HFF-Myc (cell line): ENCODE results near the gene FKBP10.

Experiments used
- DNase-seq: peaks from one replicate; pipeline ENCODE4 v3.0.0-alpha.2; 2011; ENCODE audit warnings: low read depth; ENCODE audit errors: extremely low read depth
- H3K4me3 ChIP-seq: replicated peaks from 2 replicates; pipeline ENCODE4 v1.5.1; 2011; ENCODE audit warnings: low read depth, mild to moderate bottlenecking, control low read depth, low read length
- TF ChIP-seq, protein P1 (sequence below): IDR thresholded peaks from 2 replicates; pipeline ENCODE4 v1.5.1; 2012; ENCODE audit warnings: mild to moderate bottlenecking, low read depth, low read length, control low read depth; ENCODE audit errors: missing control alignments

FKBP10 gene

DNA sequence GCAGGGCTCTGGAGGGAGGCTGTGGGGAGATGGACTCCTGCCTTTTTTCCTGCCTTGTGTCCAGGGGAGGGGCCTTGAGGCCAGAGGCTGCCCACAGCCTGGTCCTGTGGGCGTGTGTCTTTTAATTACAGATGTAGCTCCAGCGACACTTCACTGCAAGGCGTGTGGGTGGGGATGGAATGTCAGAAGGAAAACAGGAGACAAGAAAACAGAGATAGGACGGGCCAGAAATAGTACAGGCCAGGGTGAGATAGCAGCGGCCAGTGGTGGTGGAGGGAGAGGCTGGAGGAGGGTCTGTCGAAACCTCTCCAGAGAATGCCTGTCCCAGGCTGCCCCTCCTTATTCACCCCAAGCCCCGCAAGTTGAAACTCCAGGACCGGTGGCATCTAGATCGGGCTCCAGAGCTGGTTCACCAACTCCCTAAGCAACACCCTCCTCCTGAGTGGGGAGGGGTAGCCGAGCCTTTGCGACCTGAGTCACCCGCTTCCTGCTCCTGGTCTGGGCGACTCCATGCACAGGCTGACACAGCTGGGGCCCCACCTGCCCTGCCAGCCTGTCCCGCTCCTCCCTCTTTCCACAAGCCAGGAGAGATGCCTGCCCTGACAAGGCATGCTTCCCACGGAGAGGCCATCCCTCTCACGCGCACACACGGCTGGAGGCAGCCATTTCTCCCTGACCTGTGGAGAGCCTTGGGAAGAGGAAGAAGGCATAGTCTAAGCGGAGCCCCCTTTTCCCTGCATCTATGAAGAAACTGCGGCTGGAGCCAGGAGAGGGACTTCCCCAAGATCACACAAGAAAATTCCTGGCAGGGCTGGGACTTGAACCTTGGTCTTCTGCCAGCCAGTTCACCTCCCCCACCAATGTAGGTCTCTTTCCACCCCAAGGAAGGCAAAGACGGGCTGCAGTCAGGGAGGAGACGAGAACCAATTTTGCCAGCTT is 19.7 kb upstream of the FKBP10 start:
- TF ChIP-seq, protein P1, sequence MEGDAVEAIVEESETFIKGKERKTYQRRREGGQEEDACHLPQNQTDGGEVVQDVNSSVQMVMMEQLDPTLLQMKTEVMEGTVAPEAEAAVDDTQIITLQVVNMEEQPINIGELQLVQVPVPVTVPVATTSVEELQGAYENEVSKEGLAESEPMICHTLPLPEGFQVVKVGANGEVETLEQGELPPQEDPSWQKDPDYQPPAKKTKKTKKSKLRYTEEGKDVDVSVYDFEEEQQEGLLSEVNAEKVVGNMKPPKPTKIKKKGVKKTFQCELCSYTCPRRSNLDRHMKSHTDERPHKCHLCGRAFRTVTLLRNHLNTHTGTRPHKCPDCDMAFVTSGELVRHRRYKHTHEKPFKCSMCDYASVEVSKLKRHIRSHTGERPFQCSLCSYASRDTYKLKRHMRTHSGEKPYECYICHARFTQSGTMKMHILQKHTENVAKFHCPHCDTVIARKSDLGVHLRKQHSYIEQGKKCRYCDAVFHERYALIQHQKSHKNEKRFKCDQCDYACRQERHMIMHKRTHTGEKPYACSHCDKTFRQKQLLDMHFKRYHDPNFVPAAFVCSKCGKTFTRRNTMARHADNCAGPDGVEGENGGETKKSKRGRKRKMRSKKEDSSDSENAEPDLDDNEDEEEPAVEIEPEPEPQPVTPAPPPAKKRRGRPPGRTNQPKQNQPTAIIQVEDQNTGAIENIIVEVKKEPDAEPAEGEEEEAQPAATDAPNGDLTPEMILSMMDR, result no peak
- no peak for DNase-seq
- H3K4me3 ChIP-seq, result no peak overlapping the region

DNA sequence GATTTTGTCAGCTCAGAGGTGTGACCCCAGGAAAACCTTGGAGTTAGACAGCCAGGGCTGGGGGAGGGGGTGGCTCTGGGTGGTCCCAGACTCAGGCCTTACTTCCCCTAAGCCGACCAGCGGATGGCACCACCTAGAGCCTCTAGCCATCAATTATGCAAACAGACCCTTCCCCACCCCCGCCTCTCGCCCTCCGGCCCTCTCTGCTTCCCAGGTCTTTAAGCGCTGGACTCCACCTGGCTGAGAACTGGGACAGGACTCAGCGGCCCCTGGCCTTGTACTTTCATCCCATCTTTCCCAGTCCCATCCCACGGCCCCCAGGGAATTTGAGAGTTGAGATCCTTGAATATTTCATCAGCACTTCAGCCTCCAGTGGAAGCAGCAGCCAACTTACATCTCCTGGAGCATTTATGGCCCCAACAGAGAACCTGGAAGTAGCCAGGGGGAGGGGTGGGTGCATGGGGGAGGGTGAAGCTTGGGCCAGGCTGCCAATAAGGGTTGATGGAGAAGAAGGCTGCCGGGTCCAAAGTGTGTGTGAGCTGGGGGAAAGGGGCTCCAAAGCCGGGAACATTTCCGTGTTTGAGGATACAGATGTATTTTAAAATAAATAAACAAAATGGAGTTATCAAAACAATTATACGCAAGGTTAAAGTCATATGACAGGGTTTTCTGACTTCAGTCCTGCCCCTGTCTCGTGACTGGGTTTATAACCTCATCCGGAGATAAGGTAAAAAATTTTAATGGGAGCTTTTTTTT is 18.8 kb upstream of the FKBP10 start:
- DNase-seq, result no peak
- no peak overlapping the region for H3K4me3 ChIP-seq
- TF ChIP-seq, protein P1, result no peak

DNA sequence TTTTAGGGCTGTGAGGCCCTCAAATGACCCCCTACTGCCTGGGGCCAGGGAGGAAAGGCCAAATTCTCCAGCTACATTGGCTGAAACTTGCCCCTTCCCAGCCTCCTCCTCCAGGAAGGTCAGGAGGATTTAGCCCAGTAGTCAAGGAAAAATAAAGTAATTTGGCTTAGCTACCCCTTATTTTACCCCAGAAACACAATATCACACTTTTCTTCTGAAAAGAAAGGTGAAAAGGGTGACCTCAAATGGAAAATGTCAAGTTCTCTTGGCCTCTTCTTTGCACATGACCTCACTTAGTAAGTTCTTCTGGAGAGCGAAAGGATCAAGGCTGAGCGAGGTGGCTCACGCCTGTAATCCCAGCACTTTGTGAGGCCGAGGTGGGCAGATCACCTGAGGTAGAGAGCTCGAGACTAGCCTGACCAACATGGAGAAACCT is 18.2 kb upstream of the FKBP10 start:
- TF ChIP-seq, protein P1, result no peak
- no peak overlapping the region for H3K4me3 ChIP-seq
- DNase-seq, result no peak

DNA sequence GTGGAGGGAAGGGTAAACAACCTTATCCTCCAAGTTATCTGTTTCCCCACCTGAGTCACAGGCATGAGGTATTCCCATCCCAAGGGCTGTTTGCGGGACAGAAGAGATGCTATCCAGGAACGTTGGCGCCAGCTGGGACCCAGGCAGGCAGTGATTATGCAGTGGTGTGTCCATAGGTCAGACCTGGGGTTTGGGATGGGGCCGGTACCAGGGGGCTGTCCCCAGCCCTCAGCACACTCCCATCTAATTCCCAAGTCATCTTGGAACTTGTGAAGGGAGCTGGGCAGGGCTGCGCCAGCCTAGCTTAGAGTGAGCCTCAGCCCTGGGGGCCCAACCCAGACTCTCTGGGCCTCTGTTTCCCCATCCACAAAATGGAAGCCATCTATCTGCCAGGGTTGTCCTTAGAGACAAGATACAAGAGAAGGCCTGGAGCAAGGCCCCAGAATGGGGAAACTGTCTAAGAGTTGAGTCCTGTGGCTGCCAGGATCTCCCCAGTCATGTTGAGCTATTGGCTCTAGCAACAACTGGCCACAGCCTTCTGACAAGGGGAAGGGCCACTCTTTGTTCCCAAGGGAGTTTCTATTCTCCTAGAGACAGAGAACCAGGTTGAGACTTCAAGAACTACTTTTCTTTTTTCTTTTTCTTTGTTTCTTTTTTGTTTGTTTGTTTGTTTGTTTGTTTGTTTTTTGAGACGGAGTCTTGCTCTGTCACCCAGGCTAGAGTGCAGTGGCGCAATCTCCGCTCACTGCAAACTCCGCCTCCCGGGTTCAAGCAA is 16.5 kb upstream of the FKBP10 start:
- TF ChIP-seq, protein P1, result no peak
- no peak overlapping the region for H3K4me3 ChIP-seq
- DNase-seq, result no peak

DNA sequence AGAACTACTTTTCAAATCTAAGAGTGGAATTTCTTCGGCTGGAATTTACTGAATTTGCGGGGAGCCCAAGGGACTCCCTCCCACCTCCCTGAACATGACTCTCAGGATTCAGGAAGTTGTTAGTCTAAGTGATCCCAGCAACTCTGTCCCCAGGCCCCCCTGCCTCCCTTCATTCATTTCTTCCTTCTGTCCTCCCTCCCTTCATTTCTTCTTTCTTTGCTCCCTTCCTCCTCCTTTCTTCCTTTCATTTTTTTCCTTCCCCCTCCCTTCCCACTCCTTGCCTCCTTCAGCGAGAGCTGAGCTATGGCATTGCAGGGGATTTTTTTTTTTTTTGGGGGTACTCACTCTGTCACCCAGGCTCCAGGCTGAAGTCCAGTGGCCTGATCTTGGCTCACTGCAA is 15.4 kb upstream of the FKBP10 start:
- H3K4me3 ChIP-seq, result no peak overlapping the region

DNA sequence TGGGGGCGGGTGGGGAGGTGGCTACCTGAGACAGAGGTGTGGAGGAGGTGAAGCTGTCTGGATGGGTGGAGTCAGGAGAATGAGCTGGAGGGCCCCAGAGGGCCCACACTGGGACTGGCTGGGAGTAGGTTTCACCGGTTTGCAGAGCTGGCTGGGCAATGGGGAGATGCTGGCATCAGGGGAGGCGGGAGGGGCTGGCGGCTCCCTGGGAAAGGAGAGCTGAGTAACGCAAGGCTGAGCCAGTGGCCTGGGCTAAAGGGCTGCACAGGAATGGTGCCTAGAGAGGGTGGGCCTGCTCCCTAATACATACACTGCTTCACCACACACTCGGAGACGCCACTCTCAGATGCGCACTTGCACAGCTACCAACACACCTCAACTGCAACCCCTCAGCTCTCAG is 13.4 kb upstream of the FKBP10 start:
- TF ChIP-seq, protein P1, result no peak
- no peak for DNase-seq
- H3K4me3 ChIP-seq, result no peak overlapping the region

More for the DNA sequence above, 15.4 kb upstream of the FKBP10 start:
- TF ChIP-seq, protein P1, result no peak
- DNase-seq, result no peak
